Lower leg skin (tissue), 4 donors: ENCODE data around the gene DEF6. TPM values are rescaled to one million over a fixed set of nuclear protein-coding genes. Genes with fewer than 3 reads are reported as not detected.
A peak's percentile ranks its signal among the peaks of the same experiment; 100 is the strongest.
"Not testable (repeated sequence)": the region's sequence is repeated elsewhere in the genome, so short reads cannot be mapped to it uniquely, and the experiment has no call there.

Experiments
- DNase-seq, 2 donors: peaks; one replicate each; pipeline ENCODE4 v3.0.0-alpha.2; 2019; ENCODE audit warnings: low spot score in 2 of 2
- H3K4me3 ChIP-seq: fragments of 200-600 bp; sonication (generic); 2 replicates; pipeline ENCODE4 v1.5.1; 2017; ENCODE audit warnings: mild to moderate bottlenecking, low read depth; ENCODE audit not compliant: poor library complexity, severe bottlenecking
- CTCF ChIP-seq, 3 donors: fragments of 450-650 bp; IDR thresholded peaks; one replicate each; pipeline ENCODE4 v1.5.1; 2016; ENCODE audit warnings: antibody characterized with exemption in 3 of 3, mild to moderate bottlenecking in 3 of 3, moderate library complexity in 2 of 3
- POLR2A ChIP-seq, 2 donors: fragments of 450-650 bp; IDR thresholded peaks; one replicate each; pipeline ENCODE4 v1.6.1; 2016 to 2017; ENCODE audit warnings: antibody characterized with exemption in 2 of 2, mild to moderate bottlenecking in 1 of 2, moderate library complexity in 1 of 2
- WGBS, 2 donors: methylation state at CpG; one replicate each; pipeline ENCODE4 v1.1.5; 2018; 5-methylcytosine and 5-hydroxymethylcytosine counted together
- intact Hi-C: fragments of 100-400 bp; cut with DNase I; formaldehyde crosslinking; loops from one replicate; pipeline ENCODE4 v1.15.0; 2023; ENCODE audit warnings: low total_unique reads
- total RNA-seq, 4 donors: library from RNA; depleted of rRNA; stranded (reverse); fragments of >200 nt; gene quantifications; one replicate each; pipeline ENCODE4 v1.1.0, GENCODE V29; 2016

DEF6 gene
- total RNA-seq, 4 donors from 2014 or later: 30.1 to 53.3 (median 39.4) TPM

GRCh38 chr6:35299674-35300073 is 2.1 kb downstream of the DEF6 start:
- TF ChIP-seq POLR2A (IDR thresholded peaks at IDR 0.05): no peak
- no peak for TF ChIP-seq CTCF (IDR thresholded peaks at IDR 0.05)
- 79 to 81% methylated on average over 4 of the region's 4 CpGs for WGBS, 2 donors
- intact Hi-C loops: loop anchor here (2.0 kb wide), 1 partner anchor 435 kb away; no protein-coding TSS in a partner anchor
- H3K4me3 ChIP-seq: no peak overlapping the region
- DNase-seq: no peak

GRCh38 chr6:35300848-35301247 is 3.2 kb downstream of the DEF6 start:
- no peak for TF ChIP-seq POLR2A (IDR thresholded peaks at IDR 0.05)
- no peak for TF ChIP-seq CTCF (IDR thresholded peaks at IDR 0.05)
- H3K4me3 ChIP-seq: no peak overlapping the region
- intact Hi-C loops: no loop called here
- DNase-seq: no peak

- 22 to 29% methylated on average over 6 of the region's 6 CpGs for WGBS, 2 donors
- DNase-seq: peak; percentile 53 to 91
- H3K4me3 ChIP-seq: no peak overlapping the region
- intact Hi-C loops: no loop called here
- no peak for TF ChIP-seq CTCF (IDR thresholded peaks at IDR 0.05)
Observed at GRCh38 chr6:35302604-35303241, 5.1 kb downstream of the DEF6 start.

- intact Hi-C loops: no loop called here
- no peak for TF ChIP-seq CTCF (IDR thresholded peaks at IDR 0.05)
- TF ChIP-seq POLR2A (IDR thresholded peaks at IDR 0.05): no peak
- no peak overlapping the region for H3K4me3 ChIP-seq
- WGBS, 2 donors: 54 to 61% methylated on average over 1 of the region's 1 CpG
- no peak for DNase-seq
Observed at GRCh38 chr6:35304299-35304698, 6.7 kb downstream of the DEF6 start.

- DNase-seq: no peak
- H3K4me3 ChIP-seq: no peak overlapping the region
- WGBS, 2 donors: 74 to 83% methylated on average over 8 of the region's 8 CpGs
- intact Hi-C loops: no loop called here
- TF ChIP-seq CTCF (IDR thresholded peaks at IDR 0.05) (no peak), POLR2A (IDR thresholded peaks at IDR 0.05) (no peak)
Observed at GRCh38 chr6:35305117-35305516, 7.5 kb downstream of the DEF6 start.

- DNase-seq: peak in 1 of 2 donors; percentile 73
- intact Hi-C loops, H3K4me3 ChIP-seq: not testable (repeated sequence)
- WGBS, 2 donors: 88 to 90% methylated on average over 15 of the region's 15 CpGs
Observed at GRCh38 chr6:35307138-35307537, 9.5 kb downstream of the DEF6 start.

GRCh38 chr6:35308543-35308942 is 10.9 kb downstream of the DEF6 start:
- intact Hi-C loops: not testable (repeated sequence)
- WGBS, 2 donors: 95 to 98% methylated on average over 2 of the region's 2 CpGs

More at GRCh38 chr6:35308543-35308942, 10.9 kb downstream of the DEF6 start:
- DNase-seq, H3K4me3 ChIP-seq: not testable (repeated sequence)
